K562 (cell line): ENCODE results near the gene DPAGT1. TPM values are rescaled to one million over a fixed set of nuclear protein-coding genes. Genes with fewer than 3 reads are reported as not detected.

Source experiments
- CBFA2T2 ChIP-seq: fragments of 450-650 bp; conservative IDR thresholded peaks from 2 replicates; pipeline ENCODE4 v1.6.1; 2017; ENCODE audit warnings: mild to moderate bottlenecking
- ETV6 ChIP-seq, 3 experiments: fragments of 150-350 bp in 1 of 3; sonication (generic) in 1 of 3; formaldehyde crosslinking in 1 of 3; IDR thresholded peaks; 2 replicates each; pipeline versions ENCODE4 v1.6.1 to v1.8.0; 2014 to 2022; ENCODE audit warnings: borderline replicate concordance in 2 of 3, low read depth in 2 of 3, antibody characterized with exemption in 1 of 3, low read length in 1 of 3, mild to moderate bottlenecking in 1 of 3, missing genetic modification reagents in 1 of 3
- PHF8 ChIP-seq: fragments of 200-600 bp; sonication (generic); IDR thresholded peaks from 2 replicates; pipeline ENCODE4 v1.6.1; 2012; ENCODE audit warnings: mixed run types, mild to moderate bottlenecking, inconsistent platforms, low read length, moderate library complexity, borderline replicate concordance
- RAD51 ChIP-seq: fragments of 450-650 bp; IDR thresholded peaks from 2 replicates; pipeline ENCODE4 v1.7.1; 2016; ENCODE audit warnings: low read depth, mild to moderate bottlenecking, borderline replicate concordance
- RFX1 ChIP-seq: fragments of 450-650 bp; IDR thresholded peaks from 2 replicates; pipeline ENCODE4 v1.6.1; 2016; ENCODE audit warnings: mild to moderate bottlenecking, moderate library complexity
- TAF9B ChIP-seq: fragments of 450-650 bp; IDR thresholded peaks from 2 replicates; pipeline ENCODE4 v1.6.1; 2018; ENCODE audit warnings: mild to moderate bottlenecking; ENCODE audit not compliant: partially characterized antibody
- ZC3H11A ChIP-seq: IDR thresholded peaks from 2 replicates; pipeline ENCODE4 v1.6.1; 2012; ENCODE audit warnings: low read depth, low read length, improper control_type of control experiment
- ZFPM2 ChIP-seq: fragments of 250-450 bp; sonication (Bioruptor Pico); IDR thresholded peaks from 2 replicates; pipeline ENCODE4 v1.5.1; 2022; ENCODE audit warnings: mild to moderate bottlenecking
- polyA plus RNA-seq, 8 experiments: library from polyadenylated mRNA; depleted of rRNA in 4 of 8; stranded (reverse) in 5 of 8; unstranded in 3 of 8; fragments of >200 nt; fragmentation: Nextera tagmentation in 2 of 8; fragmentation: Illumina TruSeq in 1 of 8; extraction: Ambion mirVana in 2 of 8; extraction: Trizol in 1 of 8; gene quantifications; 2 replicates each; pipeline versions ENCODE4 v1.2.1 to v1.2.3, GENCODE V29; 2011 to 2014; ENCODE audit warnings: inconsistent platforms in 1 of 8, missing spikeins in 1 of 8
- total RNA-seq, 7 experiments: library from RNA; depleted of rRNA in 6 of 7; stranded (reverse); fragments of >200 nt in 6 of 7; fragmentation: Illumina TruSeq in 2 of 7; extraction: Trizol in 2 of 7; gene quantifications; 2 replicates each; pipeline versions ENCODE4 v1.2.1 to v1.2.3, GENCODE V29; 2011 to 2021; ENCODE audit warnings: low replicate concordance in 1 of 7
- TF ChIP-seq, protein P1 (sequence below): sonication (generic); formaldehyde crosslinking; IDR thresholded peaks from 2 replicates; pipeline ENCODE4 v1.8.0; 2023; ENCODE audit warnings: mild to moderate bottlenecking, missing genetic modification reagents
- TF ChIP-seq, protein P2 (sequence below), 2 experiments: IDR thresholded peaks; 2 replicates each; pipeline ENCODE4 v1.6.1; 2012; ENCODE audit warnings: improper control_type of control experiment in 2 of 2, low read depth in 2 of 2, low read length in 2 of 2, borderline replicate concordance in 1 of 2
- TF ChIP-seq, protein P3 (sequence below): sonication (generic); formaldehyde crosslinking; IDR thresholded peaks from 2 replicates; pipeline ENCODE4 v1.4.0; 2020; ENCODE audit warnings: mild to moderate bottlenecking, missing genetic modification reagents

DPAGT1 gene
- total and polyA plus RNA-seq, 9 of the 15 experiments (the other 6 are each of a cell fraction or from before 2014, with no cell fraction given), result 29.9 to 135 (median 85.0) TPM

DNA sequence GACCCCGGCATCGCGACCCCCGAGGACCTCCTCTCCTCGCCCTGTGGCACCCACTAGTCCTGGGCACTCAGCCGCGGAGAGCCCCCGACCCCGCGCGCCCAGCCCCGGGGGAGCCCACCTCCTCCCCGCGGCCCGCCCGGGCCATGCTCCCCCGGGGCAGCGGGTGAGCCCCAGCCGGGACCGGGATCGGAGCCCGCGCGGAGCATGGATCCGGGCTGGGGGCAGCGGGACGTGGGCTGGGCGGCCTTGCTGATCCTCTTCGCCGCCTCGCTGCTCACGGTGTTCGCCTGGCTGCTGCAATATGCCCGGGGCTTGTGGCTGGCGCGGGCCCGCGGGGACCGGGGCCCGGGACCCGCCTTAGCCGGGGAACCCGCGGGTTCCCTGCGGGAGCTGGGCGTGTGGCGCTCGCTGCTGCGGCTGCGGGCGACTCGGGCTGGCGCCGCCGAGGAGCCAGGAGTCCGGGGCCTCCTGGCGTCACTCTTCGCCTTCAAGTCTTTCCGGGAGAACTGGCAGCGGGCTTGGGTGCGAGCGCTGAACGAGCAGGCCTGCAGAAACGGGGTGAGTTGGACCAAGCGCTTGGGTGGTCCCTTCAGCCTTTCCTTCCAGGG, 6.0 kb upstream of the DPAGT1 start (continued):
- no peak for TF ChIP-seq ZC3H11A
- no peak for TF ChIP-seq ETV6 (IDR thresholded peaks at IDR 0.05; ENCODE audit: borderline replicate concordance in 1 of 2, low read depth in 2 of 2, low read length in 1 of 2)
- TF ChIP-seq ETV6 (CRISPR knock-in tag; IDR thresholded peaks at IDR 0.05; ENCODE audit: borderline replicate concordance), result no peak
- no peak for TF ChIP-seq CBFA2T2
- TF ChIP-seq, protein P1, sequence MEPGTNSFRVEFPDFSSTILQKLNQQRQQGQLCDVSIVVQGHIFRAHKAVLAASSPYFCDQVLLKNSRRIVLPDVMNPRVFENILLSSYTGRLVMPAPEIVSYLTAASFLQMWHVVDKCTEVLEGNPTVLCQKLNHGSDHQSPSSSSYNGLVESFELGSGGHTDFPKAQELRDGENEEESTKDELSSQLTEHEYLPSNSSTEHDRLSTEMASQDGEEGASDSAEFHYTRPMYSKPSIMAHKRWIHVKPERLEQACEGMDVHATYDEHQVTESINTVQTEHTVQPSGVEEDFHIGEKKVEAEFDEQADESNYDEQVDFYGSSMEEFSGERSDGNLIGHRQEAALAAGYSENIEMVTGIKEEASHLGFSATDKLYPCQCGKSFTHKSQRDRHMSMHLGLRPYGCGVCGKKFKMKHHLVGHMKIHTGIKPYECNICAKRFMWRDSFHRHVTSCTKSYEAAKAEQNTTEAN (CRISPR knock-in tag), result no peak
- no peak for TF ChIP-seq RFX1
- TF ChIP-seq PHF8, result peak; percentile 14; the same call in 1 of the 2 replicates
- TF ChIP-seq, protein P2, sequence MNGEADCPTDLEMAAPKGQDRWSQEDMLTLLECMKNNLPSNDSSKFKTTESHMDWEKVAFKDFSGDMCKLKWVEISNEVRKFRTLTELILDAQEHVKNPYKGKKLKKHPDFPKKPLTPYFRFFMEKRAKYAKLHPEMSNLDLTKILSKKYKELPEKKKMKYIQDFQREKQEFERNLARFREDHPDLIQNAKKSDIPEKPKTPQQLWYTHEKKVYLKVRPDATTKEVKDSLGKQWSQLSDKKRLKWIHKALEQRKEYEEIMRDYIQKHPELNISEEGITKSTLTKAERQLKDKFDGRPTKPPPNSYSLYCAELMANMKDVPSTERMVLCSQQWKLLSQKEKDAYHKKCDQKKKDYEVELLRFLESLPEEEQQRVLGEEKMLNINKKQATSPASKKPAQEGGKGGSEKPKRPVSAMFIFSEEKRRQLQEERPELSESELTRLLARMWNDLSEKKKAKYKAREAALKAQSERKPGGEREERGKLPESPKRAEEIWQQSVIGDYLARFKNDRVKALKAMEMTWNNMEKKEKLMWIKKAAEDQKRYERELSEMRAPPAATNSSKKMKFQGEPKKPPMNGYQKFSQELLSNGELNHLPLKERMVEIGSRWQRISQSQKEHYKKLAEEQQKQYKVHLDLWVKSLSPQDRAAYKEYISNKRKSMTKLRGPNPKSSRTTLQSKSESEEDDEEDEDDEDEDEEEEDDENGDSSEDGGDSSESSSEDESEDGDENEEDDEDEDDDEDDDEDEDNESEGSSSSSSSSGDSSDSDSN (IDR thresholded peaks at IDR 0.05; ENCODE audit: borderline replicate concordance in 1 of 2, low read depth in 2 of 2, low read length in 2 of 2), result peak in 1 of 2 experiments; percentile 83; a peak in 2 of 4 replicates
- TF ChIP-seq ZFPM2 (CRISPR knock-in tag), result no peak
- TF ChIP-seq, protein P3, sequence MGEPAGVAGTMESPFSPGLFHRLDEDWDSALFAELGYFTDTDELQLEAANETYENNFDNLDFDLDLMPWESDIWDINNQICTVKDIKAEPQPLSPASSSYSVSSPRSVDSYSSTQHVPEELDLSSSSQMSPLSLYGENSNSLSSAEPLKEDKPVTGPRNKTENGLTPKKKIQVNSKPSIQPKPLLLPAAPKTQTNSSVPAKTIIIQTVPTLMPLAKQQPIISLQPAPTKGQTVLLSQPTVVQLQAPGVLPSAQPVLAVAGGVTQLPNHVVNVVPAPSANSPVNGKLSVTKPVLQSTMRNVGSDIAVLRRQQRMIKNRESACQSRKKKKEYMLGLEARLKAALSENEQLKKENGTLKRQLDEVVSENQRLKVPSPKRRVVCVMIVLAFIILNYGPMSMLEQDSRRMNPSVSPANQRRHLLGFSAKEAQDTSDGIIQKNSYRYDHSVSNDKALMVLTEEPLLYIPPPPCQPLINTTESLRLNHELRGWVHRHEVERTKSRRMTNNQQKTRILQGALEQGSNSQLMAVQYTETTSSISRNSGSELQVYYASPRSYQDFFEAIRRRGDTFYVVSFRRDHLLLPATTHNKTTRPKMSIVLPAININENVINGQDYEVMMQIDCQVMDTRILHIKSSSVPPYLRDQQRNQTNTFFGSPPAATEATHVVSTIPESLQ (CRISPR knock-in tag), result no peak; the same call in 1 of the 2 replicates
- no peak for TF ChIP-seq RAD51
- TF ChIP-seq TAF9B, result no peak
